Measurements from ENCODE around the gene GABRB2. TPM values are rescaled to one million over a fixed set of nuclear protein-coding genes. Genes with fewer than 3 reads are reported as not detected.
"Not testable (repeated sequence)": the region's sequence is repeated elsewhere in the genome, so short reads cannot be mapped to it uniquely, and the experiment has no call there.

The GABRB2 gene
- total RNA-seq, 2 donors from 2014 or later, result not detected

GRCh38 chr5:161539016-161539415 lies 7.5 kb downstream of the GABRB2 start:
- DNase-seq, result no peak
- no peak for ATAC-seq
- Mint-ChIP-seq H3K36me3 (ENCODE audit: low read depth) (no peaks in the 10 kb centered on the region), H3K4me1 (no peaks in the 10 kb centered on the region), H3K4me3 (no peak overlapping the region), H3K27ac (no peak overlapping the region), H3K27me3 (peaks cover 6% of the 10 kb centered on the region)
- no peaks in the 10 kb centered on the region for H3K9me3 ChIP-seq (ENCODE audit: control insufficient read depth, low read length, poor library complexity, severe bottlenecking)

DNA sequence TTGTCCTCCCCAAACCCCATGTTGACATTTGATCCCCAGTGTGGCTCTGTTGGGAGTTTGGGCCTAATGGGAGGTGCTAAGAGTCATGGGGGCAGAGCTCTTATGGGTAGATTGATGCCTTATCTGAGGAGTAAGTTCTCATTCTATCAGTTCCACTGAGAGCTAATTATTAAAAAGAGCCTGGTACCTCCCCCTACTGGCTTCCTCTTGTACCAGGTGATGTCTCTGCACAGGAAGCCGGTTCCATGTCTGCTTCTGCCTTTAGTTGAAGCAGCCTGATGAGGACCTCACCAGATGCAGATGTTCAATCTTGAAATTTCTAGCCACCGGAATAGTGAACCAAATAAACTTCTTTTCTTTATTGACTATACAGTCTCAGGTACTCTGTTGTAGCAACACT lies 10.8 kb downstream of the GABRB2 start:
- no peak for ATAC-seq

GRCh38 chr5:161530700-161531099 lies 15.8 kb downstream of the GABRB2 start:
- H3K4me3 Mint-ChIP-seq, result no peak overlapping the region
- DNase-seq (no peak), ATAC-seq (no peak)
- H3K4me1 Mint-ChIP-seq, result no peaks in the 10 kb centered on the region
- no peak overlapping the region for H3K27ac Mint-ChIP-seq
- no peaks in the 10 kb centered on the region for H3K9me3 ChIP-seq (ENCODE audit: control insufficient read depth, low read length, poor library complexity, severe bottlenecking)
- H3K27me3 Mint-ChIP-seq, result no peaks in the 10 kb centered on the region
- H3K36me3 Mint-ChIP-seq (ENCODE audit: low read depth), result no peaks in the 10 kb centered on the region

More for the DNA sequence above, 10.8 kb downstream of the GABRB2 start:
- no peaks in the 10 kb centered on the region for H3K36me3 Mint-ChIP-seq (ENCODE audit: low read depth)
- no peaks in the 10 kb centered on the region for H3K27me3 Mint-ChIP-seq
- H3K4me1 Mint-ChIP-seq, result no peaks in the 10 kb centered on the region
- no peak overlapping the region for H3K4me3 Mint-ChIP-seq
- DNase-seq, result no peak
- no peaks in the 10 kb centered on the region for H3K9me3 ChIP-seq (ENCODE audit: control insufficient read depth, low read length, poor library complexity, severe bottlenecking)
- H3K27ac Mint-ChIP-seq, result no peak overlapping the region

DNA sequence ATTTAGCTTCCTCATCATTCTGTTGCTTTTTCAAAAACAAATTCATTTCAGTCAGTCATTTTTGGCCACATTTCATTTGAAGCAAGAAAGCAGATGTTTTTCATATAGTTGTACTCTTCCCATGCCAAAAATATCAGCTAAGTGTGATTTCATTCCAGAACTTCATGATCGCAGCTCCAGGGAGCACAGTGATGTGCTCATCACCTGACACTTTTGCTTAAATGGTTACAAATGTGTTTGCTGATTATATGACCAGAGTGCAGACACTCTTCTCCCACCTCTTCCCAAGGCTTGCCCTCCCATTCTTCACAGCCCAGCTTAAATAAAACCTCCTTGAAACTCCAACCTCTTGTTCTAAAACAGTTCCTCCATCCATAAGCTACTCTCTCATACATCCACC lies 32.6 kb downstream of the GABRB2 start:
- no peak overlapping the region for H3K4me3 Mint-ChIP-seq
- DNase-seq, result no peak
- ATAC-seq, result no peak
- no peak overlapping the region for H3K27ac Mint-ChIP-seq
- no peaks in the 10 kb centered on the region for H3K9me3 ChIP-seq (ENCODE audit: control insufficient read depth, low read length, poor library complexity, severe bottlenecking)
- no peaks in the 10 kb centered on the region for H3K27me3 Mint-ChIP-seq
- H3K36me3 Mint-ChIP-seq (ENCODE audit: low read depth), result no peaks in the 10 kb centered on the region
- H3K4me1 Mint-ChIP-seq, result no peaks in the 10 kb centered on the region

- H3K4me1 Mint-ChIP-seq, result no peaks in the 10 kb centered on the region
- H3K9me3 ChIP-seq (ENCODE audit: control insufficient read depth, low read length, poor library complexity, severe bottlenecking), result no peaks in the 10 kb centered on the region
- no peak overlapping the region for H3K4me3 Mint-ChIP-seq
- ATAC-seq (no peak), DNase-seq (no peak)
- H3K27me3 Mint-ChIP-seq, result no peaks in the 10 kb centered on the region
- H3K36me3 Mint-ChIP-seq (ENCODE audit: low read depth), result no peaks in the 10 kb centered on the region
- H3K27ac Mint-ChIP-seq, result no peak overlapping the region
These were observed 38.9 kb downstream of the GABRB2 start for GRCh38 chr5:161507591-161507990.

DNA sequence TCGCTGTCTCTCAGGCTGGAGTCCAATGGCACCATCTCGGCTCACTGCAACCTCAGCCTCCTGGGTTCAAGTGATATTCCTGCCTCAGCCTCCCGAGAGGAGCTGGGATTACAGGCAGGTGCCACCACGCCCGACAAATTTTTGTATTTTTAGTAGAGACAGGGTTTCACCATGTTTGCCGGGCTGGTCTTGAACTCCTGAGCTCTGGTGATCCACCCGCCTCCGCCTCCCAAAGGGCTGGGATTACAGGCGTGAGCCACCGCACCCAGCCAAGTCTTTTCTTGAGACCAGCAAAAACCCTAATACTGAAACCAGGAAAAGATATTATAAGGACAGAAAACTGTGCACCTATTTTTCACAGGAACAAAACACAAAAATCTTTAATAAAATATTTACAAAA lies 41.4 kb downstream of the GABRB2 start:
- not testable (repeated sequence) for H3K27ac Mint-ChIP-seq; ATAC-seq; H3K4me1 Mint-ChIP-seq; DNase-seq; H3K27me3 Mint-ChIP-seq; H3K36me3 Mint-ChIP-seq (ENCODE audit: low read depth); H3K9me3 ChIP-seq (ENCODE audit: control insufficient read depth, low read length, poor library complexity, severe bottlenecking); H3K4me3 Mint-ChIP-seq

- Mint-ChIP-seq H3K4me3 (no peak overlapping the region), H3K27me3 (no peaks in the 10 kb centered on the region), H3K4me1 (no peaks in the 10 kb centered on the region), H3K27ac (no peak overlapping the region), H3K36me3 (ENCODE audit: low read depth) (no peaks in the 10 kb centered on the region)
- ATAC-seq (no peak), DNase-seq (no peak)
- no peaks in the 10 kb centered on the region for H3K9me3 ChIP-seq (ENCODE audit: control insufficient read depth, low read length, poor library complexity, severe bottlenecking)
These were observed 48.0 kb downstream of the GABRB2 start for GRCh38 chr5:161498531-161498930.

- no peak for ATAC-seq
- Mint-ChIP-seq H3K4me3 (no peak overlapping the region), H3K27ac (no peak overlapping the region), H3K27me3 (no peaks in the 10 kb centered on the region), H3K4me1 (no peaks in the 10 kb centered on the region), H3K36me3 (ENCODE audit: low read depth) (no peaks in the 10 kb centered on the region)
- H3K9me3 ChIP-seq (ENCODE audit: control insufficient read depth, low read length, poor library complexity, severe bottlenecking), result no peaks in the 10 kb centered on the region
- DNase-seq, result no peak
These were observed 62.8 kb downstream of the GABRB2 start for GRCh38 chr5:161483721-161484120.

GRCh38 chr5:161481922-161482321 lies 64.6 kb downstream of the GABRB2 start:
- no peak for ATAC-seq
- no peaks in the 10 kb centered on the region for H3K36me3 Mint-ChIP-seq (ENCODE audit: low read depth)
- no peaks in the 10 kb centered on the region for H3K9me3 ChIP-seq (ENCODE audit: control insufficient read depth, low read length, poor library complexity, severe bottlenecking)
- H3K27ac Mint-ChIP-seq, result no peak overlapping the region
- H3K27me3 Mint-ChIP-seq, result no peaks in the 10 kb centered on the region
- DNase-seq, result no peak
- no peaks in the 10 kb centered on the region for H3K4me1 Mint-ChIP-seq
- H3K4me3 Mint-ChIP-seq, result no peak overlapping the region

DNA sequence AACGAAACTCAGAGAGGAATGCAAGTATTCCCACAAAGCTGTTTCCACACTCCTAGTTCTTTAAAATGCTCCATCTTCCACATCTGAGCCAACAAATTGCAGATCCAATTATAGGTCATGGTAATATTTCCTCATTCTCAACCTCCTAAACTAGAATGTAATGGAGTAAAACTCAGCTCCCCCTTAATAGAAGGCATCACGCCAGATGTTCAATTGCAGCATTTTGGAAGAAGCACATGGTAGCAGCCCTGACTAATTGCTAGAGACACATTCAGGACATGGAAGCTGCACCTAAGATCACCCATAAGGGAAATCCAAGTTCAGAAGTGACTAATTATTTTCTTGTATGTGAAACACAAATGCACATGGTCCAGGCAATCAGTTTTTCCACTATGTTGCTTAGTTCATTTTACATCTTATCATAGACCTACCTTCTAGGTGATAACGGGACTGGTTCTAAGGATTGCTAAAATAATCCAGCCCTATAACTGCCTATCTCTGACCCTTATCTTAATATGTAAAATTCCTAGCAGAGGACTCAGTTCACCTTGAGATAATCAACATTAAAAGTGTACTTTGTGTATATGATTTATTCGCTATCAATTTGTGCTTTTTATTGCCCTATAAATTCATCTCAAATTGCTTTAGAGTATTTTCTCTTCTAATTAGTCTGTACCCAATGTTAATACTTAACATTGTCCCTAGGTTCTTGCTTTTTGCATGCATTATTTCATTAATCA lies 75.1 kb downstream of the GABRB2 start:
- H3K27me3 Mint-ChIP-seq, result no peaks in the 10 kb centered on the region
- no peaks in the 10 kb centered on the region for H3K4me1 Mint-ChIP-seq
- no peaks in the 10 kb centered on the region for H3K36me3 Mint-ChIP-seq (ENCODE audit: low read depth)
- H3K9me3 ChIP-seq (ENCODE audit: control insufficient read depth, low read length, poor library complexity, severe bottlenecking), result no peaks in the 10 kb centered on the region
- no peak for ATAC-seq
- no peak overlapping the region for H3K27ac Mint-ChIP-seq
- no peak overlapping the region for H3K4me3 Mint-ChIP-seq
- DNase-seq, result no peak

- H3K4me1 Mint-ChIP-seq, result no peaks in the 10 kb centered on the region
- ATAC-seq, result no peak
- H3K4me3 Mint-ChIP-seq, result no peak overlapping the region
- no peaks in the 10 kb centered on the region for H3K27me3 Mint-ChIP-seq
- no peaks in the 10 kb centered on the region for H3K9me3 ChIP-seq (ENCODE audit: control insufficient read depth, low read length, poor library complexity, severe bottlenecking)
- no peak for DNase-seq
- no peak overlapping the region for H3K27ac Mint-ChIP-seq
- H3K36me3 Mint-ChIP-seq (ENCODE audit: low read depth), result no peaks in the 10 kb centered on the region
These were observed 78.8 kb downstream of the GABRB2 start for GRCh38 chr5:161467703-161468102.

DNA sequence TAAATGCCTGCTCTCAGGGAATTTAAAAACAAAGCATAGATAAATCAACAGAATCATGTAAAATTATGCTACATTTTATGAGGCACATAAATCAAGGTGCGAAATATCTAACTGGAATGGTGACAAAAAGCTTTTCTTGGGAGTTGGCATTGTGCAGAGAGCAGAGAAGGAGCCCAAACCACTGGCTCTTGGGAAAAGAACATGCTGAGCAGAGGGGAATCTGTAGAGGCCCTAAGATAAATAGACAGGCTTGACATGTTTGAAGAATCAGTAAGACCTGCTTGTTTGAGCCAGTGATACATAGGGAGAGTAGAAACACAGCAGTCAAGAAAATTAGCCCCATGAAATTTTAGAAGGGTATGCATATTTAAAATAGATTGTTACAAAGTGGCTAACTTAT lies 85.8 kb downstream of the GABRB2 start:
- DNase-seq (no peak), ATAC-seq (no peak)
- Mint-ChIP-seq H3K27ac (no peak overlapping the region), H3K4me1 (no peaks in the 10 kb centered on the region), H3K4me3 (no peak overlapping the region), H3K36me3 (ENCODE audit: low read depth) (no peaks in the 10 kb centered on the region), H3K27me3 (no peaks in the 10 kb centered on the region)
- H3K9me3 ChIP-seq (ENCODE audit: control insufficient read depth, low read length, poor library complexity, severe bottlenecking), result no peaks in the 10 kb centered on the region

- H3K9me3 ChIP-seq (ENCODE audit: control insufficient read depth, low read length, poor library complexity, severe bottlenecking), result no peaks in the 10 kb centered on the region
- Mint-ChIP-seq H3K4me1 (no peaks in the 10 kb centered on the region), H3K36me3 (ENCODE audit: low read depth) (no peaks in the 10 kb centered on the region), H3K4me3 (no peak overlapping the region), H3K27ac (no peak overlapping the region), H3K27me3 (no peaks in the 10 kb centered on the region)
- no peak for ATAC-seq
- no peak for DNase-seq
These were observed 99.9 kb downstream of the GABRB2 start for GRCh38 chr5:161446655-161447054.

GRCh38 chr5:161442471-161442870 lies 104.1 kb downstream of the GABRB2 start:
- no peaks in the 10 kb centered on the region for H3K9me3 ChIP-seq (ENCODE audit: control insufficient read depth, low read length, poor library complexity, severe bottlenecking)
- Mint-ChIP-seq H3K27me3 (no peaks in the 10 kb centered on the region), H3K36me3 (ENCODE audit: low read depth) (no peaks in the 10 kb centered on the region), H3K4me3 (no peak overlapping the region), H3K4me1 (no peaks in the 10 kb centered on the region), H3K27ac (no peak overlapping the region)
- ATAC-seq, result no peak
- DNase-seq, result no peak
